Activated CD8-positive, alpha-beta T cell treated with anti-CD3 and anti-CD28 coated beads for 36 hours (primary cell): ENCODE measurements around the gene KISS1R. TPM values are rescaled to one million over a fixed set of nuclear protein-coding genes. Genes with fewer than 3 reads are reported as not detected.
A peak's percentile ranks its signal among the peaks of the same experiment; 100 is the strongest.

Source experiments
- ATAC-seq: fragments of 200-7000 bp; cut with Tn5 transposase; one replicate; pipeline ENCODE4 v1.10.0; 2021; ENCODE audit warnings: mild to moderate bottlenecking, moderate library complexity
- CTCF ChIA-PET: fragments of 350-600 bp; sonication (Branson Sonifier 250); formaldehyde crosslinking; loops from one replicate; lab custom pipeline; 2021; ENCODE audit warnings: antibody characterized with exemption; lab: Charles Lee
- POLR2A ChIA-PET: fragments of 350-600 bp; sonication (Branson Sonifier 250); formaldehyde crosslinking; loops from one replicate; lab custom pipeline; 2021; ENCODE audit warnings: antibody characterized with exemption; lab: Charles Lee
- DNase-seq: peaks from one replicate; pipeline ENCODE4 v3.0.0-alpha.2; 2020
- H3K27ac Mint-ChIP-seq: one replicate; pipeline ENCODE4 v1.8.0; 2021; ENCODE audit warnings: mild to moderate bottlenecking, mixed read lengths
- H3K27me3 Mint-ChIP-seq: one replicate; pipeline ENCODE4 v1.8.0; 2021; ENCODE audit warnings: mixed read lengths
- H3K36me3 Mint-ChIP-seq: one replicate; pipeline ENCODE4 v1.8.0; 2021; ENCODE audit warnings: low read depth, mixed read lengths
- H3K4me1 Mint-ChIP-seq: one replicate; pipeline ENCODE4 v1.8.0; 2021; ENCODE audit warnings: low read depth, mixed read lengths
- H3K4me3 Mint-ChIP-seq: one replicate; pipeline ENCODE4 v1.8.0; 2021; ENCODE audit warnings: mild to moderate bottlenecking, moderate library complexity, mixed read lengths
- H3K9me3 Mint-ChIP-seq: one replicate; pipeline ENCODE4 v1.8.0; 2021; ENCODE audit warnings: mixed read lengths
- CTCF ChIP-seq: fragments of 200-600 bp; IDR thresholded peaks from one replicate; pipeline ENCODE4 v1.8.0; 2022; ENCODE audit warnings: antibody characterized with exemption, mild to moderate bottlenecking
- intact Hi-C: fragments of 100-400 bp; cut with micrococcal nuclease; formaldehyde crosslinking; loops from one replicate; pipeline ENCODE4 v1.10.0; 2022
- total RNA-seq, 2 experiments: library from RNA; stranded (reverse); gene quantifications; one replicate each; pipeline ENCODE4 v1.2.3, GENCODE V29; 2021

Gene KISS1R
- total RNA-seq, 2 experiments from 2014 or later: 14.0 to 15.5 TPM

DNA sequence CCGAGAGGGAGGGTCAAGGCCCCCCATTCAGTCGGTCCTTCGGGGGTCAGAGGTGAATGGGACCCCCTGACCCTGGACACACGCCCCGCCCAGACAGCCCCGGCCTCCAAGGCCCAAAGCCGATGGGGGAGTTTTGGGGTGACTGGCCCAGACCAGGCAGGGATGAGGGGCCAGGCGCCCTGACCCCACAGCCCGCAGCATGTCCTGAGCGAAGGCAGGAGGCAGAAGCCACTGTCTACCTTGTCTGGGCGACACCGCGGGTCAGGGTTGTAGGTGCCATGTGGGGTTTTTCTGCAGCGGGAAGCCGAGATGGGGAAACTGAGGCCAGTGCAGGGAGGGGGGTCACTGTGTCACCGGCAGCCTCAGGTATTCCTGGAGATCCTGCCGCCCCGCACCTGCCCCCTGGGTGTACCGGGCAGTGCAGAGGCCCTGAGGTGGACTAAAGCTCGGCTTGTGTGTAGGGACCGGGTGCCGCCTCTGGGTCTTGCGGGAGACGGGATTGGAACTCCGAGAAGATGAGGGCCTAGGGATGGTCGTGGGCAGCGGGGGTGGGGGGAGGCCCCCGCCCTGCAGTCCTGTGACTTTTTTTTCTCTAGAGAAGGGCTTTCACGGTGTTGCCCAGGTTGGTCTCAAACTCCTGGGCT lies 17.2 kb downstream of the KISS1R start:
- DNase-seq (no peak), ATAC-seq (no peak)
- intact Hi-C loops: no loop called here
- CTCF ChIA-PET: interaction anchor here (1.0 kb wide), 1 partner anchor 262 kb away, joined by 4 read pairs; no protein-coding TSS in a partner anchor
- H3K36me3 Mint-ChIP-seq: peaks cover 3% of the 10 kb centered on the region
- no peak overlapping the region for H3K27ac Mint-ChIP-seq
- POLR2A ChIA-PET: no interaction called here
- peaks cover 1% of the 10 kb centered on the region for H3K27me3 Mint-ChIP-seq
- H3K4me1 Mint-ChIP-seq: peaks cover 28% of the 10 kb centered on the region
- peaks cover 3% of the 10 kb centered on the region for H3K9me3 Mint-ChIP-seq
- TF ChIP-seq CTCF: no peak
- H3K4me3 Mint-ChIP-seq: no peak overlapping the region

GRCh38 chr19:934865-935479 lies 17.8 kb downstream of the KISS1R start:
- Mint-ChIP-seq H3K4me3 (no peak overlapping the region), H3K4me1 (peaks cover 33% of the 10 kb centered on the region), H3K27ac (no peak overlapping the region), H3K36me3 (peaks cover 3% of the 10 kb centered on the region), H3K27me3 (peaks cover 1% of the 10 kb centered on the region), H3K9me3 (peaks cover 3% of the 10 kb centered on the region)
- intact Hi-C loops: no loop called here
- no peak for TF ChIP-seq CTCF
- DNase-seq (no peak), ATAC-seq (no peak)
- CTCF ChIA-PET: interaction anchor here (2.0 to 2.5 kb wide), 2 partner anchors 36 to 47 kb away, joined by 4 to 8 read pairs; no protein-coding TSS in a partner anchor
- POLR2A ChIA-PET: no interaction called here

GRCh38 chr19:936175-936546 lies 19.0 kb downstream of the KISS1R start:
- CTCF ChIA-PET: interaction anchor here (2.0 to 2.5 kb wide), 2 partner anchors 35 to 46 kb away, joined by 4 to 8 read pairs; no protein-coding TSS in a partner anchor
- H3K27ac Mint-ChIP-seq: no peak overlapping the region
- H3K4me3 Mint-ChIP-seq: no peak overlapping the region
- peaks cover 3% of the 10 kb centered on the region for H3K9me3 Mint-ChIP-seq
- TF ChIP-seq CTCF: no peak
- POLR2A ChIA-PET: interaction anchor here (0.9 kb wide), 1 partner anchor 12 kb away, joined by 3 read pairs; no protein-coding TSS in a partner anchor
- ATAC-seq: no peak
- intact Hi-C loops: no loop called here
- no peak for DNase-seq
- peaks cover 38% of the 10 kb centered on the region for H3K4me1 Mint-ChIP-seq
- H3K27me3 Mint-ChIP-seq: peaks cover 1% of the 10 kb centered on the region
- peaks cover 3% of the 10 kb centered on the region for H3K36me3 Mint-ChIP-seq

DNA sequence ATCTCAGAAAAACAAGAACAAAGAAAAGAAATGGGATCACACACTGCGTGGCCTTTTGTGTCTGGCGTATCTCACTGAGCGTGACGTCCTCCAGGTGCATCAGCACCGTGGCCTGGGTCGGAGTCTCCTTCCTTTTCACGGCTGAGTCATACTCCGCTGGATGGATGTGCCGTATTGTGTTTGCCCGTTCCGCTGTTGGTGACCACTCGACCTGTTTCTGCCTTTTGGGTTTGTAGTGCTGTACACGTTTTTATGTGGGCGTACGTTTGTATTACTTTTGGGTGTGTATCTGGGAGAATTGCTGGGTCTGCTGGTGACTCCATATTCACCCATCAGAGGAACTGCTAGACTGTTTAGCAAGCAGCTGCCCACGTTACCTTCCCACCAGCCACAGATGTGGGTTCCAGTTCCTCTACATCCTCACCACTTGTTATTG lies 20.1 kb downstream of the KISS1R start:
- Mint-ChIP-seq H3K27me3 (peaks cover 6% of the 10 kb centered on the region), H3K36me3 (peaks cover 3% of the 10 kb centered on the region), H3K9me3 (peaks cover 3% of the 10 kb centered on the region), H3K4me3 (no peak overlapping the region), H3K4me1 (peaks cover 40% of the 10 kb centered on the region), H3K27ac (peak overlapping the region; percentile 68)
- CTCF ChIA-PET: interaction anchor here (1.2 to 2.5 kb wide), 2 partner anchors 34 to 58 kb away, joined by 3 to 8 read pairs; no protein-coding TSS in a partner anchor
- DNase-seq: peak; percentile 88
- POLR2A ChIA-PET: no interaction called here
- no peak for TF ChIP-seq CTCF
- intact Hi-C loops: no loop called here
- peak; percentile 63 for ATAC-seq
